SK-N-SH (cell line): ENCODE results near the gene IL12B. TPM values are rescaled to one million over a fixed set of nuclear protein-coding genes. Genes with fewer than 3 reads are reported as not detected.

Experiments used
- CTCF ChIA-PET: fragments of 300-600, 350-600 bp; formaldehyde crosslinking; extraction: SDS; loops from one replicate; lab custom pipeline; 2021; lab: Yijun Ruan, JAX
- POLR2A ChIA-PET: fragments of 350-600 bp; sonication (Branson Sonifier 250); formaldehyde crosslinking; extraction: SDS; loops from one replicate; lab custom pipeline; 2020; ENCODE audit warnings: antibody characterized with exemption, inconsistent platforms; lab: Yijun Ruan, JAX
- DNase-seq: peaks from one replicate; pipeline ENCODE4 v3.0.0; 2012
- H2AFZ ChIP-seq: fragments of 200-600 bp; sonication (generic); 2 replicates; pipeline ENCODE4 v1.8.1; 2016; ENCODE audit warnings: antibody characterized with exemption, mild to moderate bottlenecking, low read depth
- H3F3A ChIP-seq: fragments of 200-600 bp; sonication (generic); replicated peaks from 2 replicates; pipeline ENCODE3; 2016; ENCODE audit warnings: antibody characterized with exemption, mild to moderate bottlenecking; ENCODE audit not compliant: insufficient read depth
- H3K27ac ChIP-seq, 2 experiments: fragments of 200-500 bp in 1 of 2; fragments of 200-600 bp in 1 of 2; sonication (Bioruptor generic) in 1 of 2; sonication (generic), shearing (Covaris generic) in 1 of 2; 2 replicates each; pipeline versions ENCODE4 v1.5.1 to v1.6.1; 2014 to 2016; ENCODE audit warnings: low read depth in 2 of 2, inconsistent platforms in 1 of 2, low read length in 1 of 2, mild to moderate bottlenecking in 1 of 2, mixed read lengths in 1 of 2
- H3K27me3 ChIP-seq: fragments of 200-600 bp; sonication (generic), shearing (Covaris generic); 2 replicates; pipeline ENCODE4 v1.6.1; 2016; ENCODE audit warnings: mixed run types; ENCODE audit not compliant: insufficient read depth
- H3K36me3 ChIP-seq, 2 experiments: fragments of 200-500 bp in 1 of 2; fragments of 200-600 bp in 1 of 2; sonication (Bioruptor generic) in 1 of 2; sonication (generic) in 1 of 2; replicated peaks in 1 of 2; 2 replicates each; pipeline versions ENCODE3 to v1.5.1; 2014 to 2016; ENCODE audit warnings: low read length in 1 of 2, mild to moderate bottlenecking in 1 of 2; ENCODE audit not compliant: insufficient read depth in 2 of 2, control insufficient read depth in 1 of 2
- H3K4me1 ChIP-seq, 2 experiments: fragments of 200-500 bp in 1 of 2; fragments of 200-600 bp in 1 of 2; sonication (Bioruptor generic) in 1 of 2; sonication (generic), shearing (Covaris generic) in 1 of 2; 2 replicates each; pipeline versions ENCODE4 v1.5.1 to v1.6.1; 2014 to 2016; ENCODE audit warnings: low read depth in 1 of 2, low read length in 1 of 2, mixed run types in 1 of 2; ENCODE audit not compliant: insufficient read depth in 2 of 2, control insufficient read depth in 1 of 2
- H3K4me2 ChIP-seq: fragments of 200-600 bp; sonication (generic), shearing (Covaris generic); 2 replicates; pipeline ENCODE4 v1.6.1; 2017; ENCODE audit warnings: mixed run types
- H3K4me3 ChIP-seq, 2 experiments: fragments of 200-500 bp in 1 of 2; fragments of 200-600 bp in 1 of 2; sonication (Bioruptor generic) in 1 of 2; sonication (generic), shearing (Covaris generic) in 1 of 2; 2 replicates each; pipeline versions ENCODE4 v1.5.1 to v1.8.1; 2014 to 2016; ENCODE audit warnings: low read depth in 2 of 2, inconsistent platforms in 1 of 2, low read length in 1 of 2, mild to moderate bottlenecking in 1 of 2, mixed read lengths in 1 of 2, moderate library complexity in 1 of 2
- H3K79me2 ChIP-seq: fragments of 200-600 bp; sonication (generic); 2 replicates; pipeline ENCODE4 v1.8.1; 2017; ENCODE audit warnings: mild to moderate bottlenecking; ENCODE audit not compliant: insufficient read depth
- H3K9ac ChIP-seq: fragments of 200-600 bp; sonication (generic); 2 replicates; pipeline ENCODE4 v1.6.1; 2017; ENCODE audit warnings: mixed run types
- H3K9me2 ChIP-seq: fragments of 200-600 bp; sonication (generic); 2 replicates; pipeline ENCODE4 v1.6.1; 2017; ENCODE audit warnings: mixed run types
- H3K9me3 ChIP-seq: fragments of 200-600 bp; sonication (generic); 2 replicates; pipeline ENCODE4 v1.6.1; 2017; ENCODE audit warnings: mixed run types, mild to moderate bottlenecking, moderate library complexity
- H4K20me1 ChIP-seq: fragments of 200-600 bp; sonication (generic); 2 replicates; pipeline ENCODE4 v1.6.1; 2017; ENCODE audit warnings: mild to moderate bottlenecking, mixed run types; ENCODE audit not compliant: insufficient read depth
- ELF1 ChIP-seq: IDR thresholded peaks from 2 replicates; pipeline ENCODE4 v1.4.0; 2012
- FOSL2 ChIP-seq: IDR thresholded peaks from 2 replicates; pipeline ENCODE4 v1.4.0; 2012; ENCODE audit warnings: low read depth, mild to moderate bottlenecking, moderate library complexity, borderline replicate concordance
- FOXM1 ChIP-seq: IDR thresholded peaks from 2 replicates; pipeline ENCODE4 v1.4.0; 2012; ENCODE audit warnings: low read depth, mild to moderate bottlenecking
- MAX ChIP-seq: IDR thresholded peaks from 2 replicates; pipeline ENCODE4 v1.4.0; 2012; ENCODE audit warnings: low read depth
- MEF2A ChIP-seq: IDR thresholded peaks from 2 replicates; pipeline ENCODE4 v1.4.0; 2012; ENCODE audit warnings: low read depth, borderline replicate concordance
- NRF1 ChIP-seq: IDR thresholded peaks from 2 replicates; pipeline ENCODE4 v1.6.1; 2012; ENCODE audit warnings: low read depth, mild to moderate bottlenecking, low read length
- PBX3 ChIP-seq: IDR thresholded peaks from 2 replicates; pipeline ENCODE4; 2012
- RCOR1 ChIP-seq: fragments of 150-350 bp; IDR thresholded peaks from 2 replicates; pipeline ENCODE4 v1.6.1; 2017; ENCODE audit warnings: antibody characterized with exemption, low read length
- RXRA ChIP-seq: IDR thresholded peaks from 2 replicates; pipeline ENCODE4 v1.4.0; 2012; ENCODE audit warnings: low read depth, mild to moderate bottlenecking, borderline replicate concordance
- SIN3A ChIP-seq: IDR thresholded peaks from 2 replicates; pipeline ENCODE4 v1.6.1; 2012; ENCODE audit warnings: low read depth, mild to moderate bottlenecking, low read length, moderate library complexity, borderline replicate concordance
- SMC3 ChIP-seq: IDR thresholded peaks from 2 replicates; pipeline ENCODE4 v1.6.1; 2012; ENCODE audit warnings: low read depth, low read length, improper control_type of control experiment
- TAF1 ChIP-seq: IDR thresholded peaks from 2 replicates; pipeline ENCODE4 v1.6.1; 2012; ENCODE audit warnings: low read depth, mild to moderate bottlenecking, low read length, moderate library complexity, borderline replicate concordance
- USF2 ChIP-seq: fragments of 150-350 bp; IDR thresholded peaks from 2 replicates; pipeline ENCODE4 v1.6.1; 2017; ENCODE audit warnings: antibody characterized with exemption, low read length, low read depth, borderline replicate concordance
- ZBTB33 ChIP-seq: IDR thresholded peaks from 2 replicates; pipeline ENCODE4 v1.4.0; 2012; ENCODE audit warnings: low read depth, borderline replicate concordance
- WGBS: methylation state at CpG from one replicate; pipeline ENCODE4 v1.1.6; 2017; ENCODE audit warnings: low lambda C conversion rate; 5-methylcytosine and 5-hydroxymethylcytosine counted together
- polyA plus RNA-seq, 3 experiments: library from polyadenylated mRNA; depleted of rRNA; stranded (reverse); fragments of >200 nt; gene quantifications; 2 replicates each; pipeline ENCODE4 v1.2.3, GENCODE V29; 2012
- TF ChIP-seq, protein P1 (sequence below): IDR thresholded peaks from 2 replicates; pipeline ENCODE4 v1.6.1; 2012; ENCODE audit warnings: mild to moderate bottlenecking, low read depth, low read length, moderate library complexity
- TF ChIP-seq, protein P2 (sequence below): IDR thresholded peaks from 2 replicates; pipeline ENCODE4 v1.4.0; 2012; ENCODE audit warnings: low read depth, borderline replicate concordance
- TF ChIP-seq, protein P3 (sequence below): fragments of 200-600 bp; sonication (generic); IDR thresholded peaks from 2 replicates; pipeline ENCODE4 v1.6.1; 2017; ENCODE audit warnings: antibody characterized with exemption, mild to moderate bottlenecking, moderate library complexity

IL12B gene
- polyA plus RNA-seq, 1 of the 3 experiments (the other 2 are of a cell fraction): not detected

GRCh38 chr5:159333545-159333925, 3.2 kb upstream of the IL12B start:
- POLR2A ChIA-PET: no interaction called here
- H3K36me3 ChIP-seq: no peaks in the 10 kb centered on the region
- no peak for DNase-seq

More at GRCh38 chr5:159333545-159333925, 3.2 kb upstream of the IL12B start:
- CTCF ChIA-PET: interaction anchor here (1.2 to 4.7 kb wide), 2 partner anchors 9 to 15 kb away, joined by 4 to 41 read pairs; no protein-coding TSS in a partner anchor
- Histone ChIP-seq H3F3A (peaks cover 14% of the 10 kb centered on the region), H3K4me3 (no peak overlapping the region), H3K4me1 (peaks cover 3 to 7% of the 10 kb centered on the region in 2 experiments; a peak in 1 of 4 replicates), H4K20me1 (no peaks in the 10 kb centered on the region), H3K79me2 (no peaks in the 10 kb centered on the region), H3K27me3 (no peaks in the 10 kb centered on the region), H2AFZ (no peak overlapping the region), H3K9me2 (no peaks in the 10 kb centered on the region), H3K4me2 (no peak overlapping the region), H3K9me3 (no peaks in the 10 kb centered on the region), H3K27ac (no peak overlapping the region), H3K9ac (no peak overlapping the region)
- TF ChIP-seq MAX: no peak
- TF ChIP-seq FOSL2: no peak
- no peak for TF ChIP-seq NRF1
- no peak for TF ChIP-seq RXRA
- TF ChIP-seq USF2: no peak
- TF ChIP-seq ELF1: no peak
- TF ChIP-seq SIN3A: no peak
- TF ChIP-seq MEF2A: no peak
- no peak for TF ChIP-seq PBX3
- no peak for TF ChIP-seq TAF1
- TF ChIP-seq, protein P1, sequence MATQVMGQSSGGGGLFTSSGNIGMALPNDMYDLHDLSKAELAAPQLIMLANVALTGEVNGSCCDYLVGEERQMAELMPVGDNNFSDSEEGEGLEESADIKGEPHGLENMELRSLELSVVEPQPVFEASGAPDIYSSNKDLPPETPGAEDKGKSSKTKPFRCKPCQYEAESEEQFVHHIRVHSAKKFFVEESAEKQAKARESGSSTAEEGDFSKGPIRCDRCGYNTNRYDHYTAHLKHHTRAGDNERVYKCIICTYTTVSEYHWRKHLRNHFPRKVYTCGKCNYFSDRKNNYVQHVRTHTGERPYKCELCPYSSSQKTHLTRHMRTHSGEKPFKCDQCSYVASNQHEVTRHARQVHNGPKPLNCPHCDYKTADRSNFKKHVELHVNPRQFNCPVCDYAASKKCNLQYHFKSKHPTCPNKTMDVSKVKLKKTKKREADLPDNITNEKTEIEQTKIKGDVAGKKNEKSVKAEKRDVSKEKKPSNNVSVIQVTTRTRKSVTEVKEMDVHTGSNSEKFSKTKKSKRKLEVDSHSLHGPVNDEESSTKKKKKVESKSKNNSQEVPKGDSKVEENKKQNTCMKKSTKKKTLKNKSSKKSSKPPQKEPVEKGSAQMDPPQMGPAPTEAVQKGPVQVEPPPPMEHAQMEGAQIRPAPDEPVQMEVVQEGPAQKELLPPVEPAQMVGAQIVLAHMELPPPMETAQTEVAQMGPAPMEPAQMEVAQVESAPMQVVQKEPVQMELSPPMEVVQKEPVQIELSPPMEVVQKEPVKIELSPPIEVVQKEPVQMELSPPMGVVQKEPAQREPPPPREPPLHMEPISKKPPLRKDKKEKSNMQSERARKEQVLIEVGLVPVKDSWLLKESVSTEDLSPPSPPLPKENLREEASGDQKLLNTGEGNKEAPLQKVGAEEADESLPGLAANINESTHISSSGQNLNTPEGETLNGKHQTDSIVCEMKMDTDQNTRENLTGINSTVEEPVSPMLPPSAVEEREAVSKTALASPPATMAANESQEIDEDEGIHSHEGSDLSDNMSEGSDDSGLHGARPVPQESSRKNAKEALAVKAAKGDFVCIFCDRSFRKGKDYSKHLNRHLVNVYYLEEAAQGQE: no peak
- TF ChIP-seq, protein P2, sequence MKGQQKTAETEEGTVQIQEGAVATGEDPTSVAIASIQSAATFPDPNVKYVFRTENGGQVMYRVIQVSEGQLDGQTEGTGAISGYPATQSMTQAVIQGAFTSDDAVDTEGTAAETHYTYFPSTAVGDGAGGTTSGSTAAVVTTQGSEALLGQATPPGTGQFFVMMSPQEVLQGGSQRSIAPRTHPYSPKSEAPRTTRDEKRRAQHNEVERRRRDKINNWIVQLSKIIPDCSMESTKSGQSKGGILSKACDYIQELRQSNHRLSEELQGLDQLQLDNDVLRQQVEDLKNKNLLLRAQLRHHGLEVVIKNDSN: no peak
- TF ChIP-seq, protein P3, sequence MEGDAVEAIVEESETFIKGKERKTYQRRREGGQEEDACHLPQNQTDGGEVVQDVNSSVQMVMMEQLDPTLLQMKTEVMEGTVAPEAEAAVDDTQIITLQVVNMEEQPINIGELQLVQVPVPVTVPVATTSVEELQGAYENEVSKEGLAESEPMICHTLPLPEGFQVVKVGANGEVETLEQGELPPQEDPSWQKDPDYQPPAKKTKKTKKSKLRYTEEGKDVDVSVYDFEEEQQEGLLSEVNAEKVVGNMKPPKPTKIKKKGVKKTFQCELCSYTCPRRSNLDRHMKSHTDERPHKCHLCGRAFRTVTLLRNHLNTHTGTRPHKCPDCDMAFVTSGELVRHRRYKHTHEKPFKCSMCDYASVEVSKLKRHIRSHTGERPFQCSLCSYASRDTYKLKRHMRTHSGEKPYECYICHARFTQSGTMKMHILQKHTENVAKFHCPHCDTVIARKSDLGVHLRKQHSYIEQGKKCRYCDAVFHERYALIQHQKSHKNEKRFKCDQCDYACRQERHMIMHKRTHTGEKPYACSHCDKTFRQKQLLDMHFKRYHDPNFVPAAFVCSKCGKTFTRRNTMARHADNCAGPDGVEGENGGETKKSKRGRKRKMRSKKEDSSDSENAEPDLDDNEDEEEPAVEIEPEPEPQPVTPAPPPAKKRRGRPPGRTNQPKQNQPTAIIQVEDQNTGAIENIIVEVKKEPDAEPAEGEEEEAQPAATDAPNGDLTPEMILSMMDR: no peak
- no peak for TF ChIP-seq ZBTB33
- no peak for TF ChIP-seq SMC3
- TF ChIP-seq FOXM1: no peak
- no peak for TF ChIP-seq RCOR1
- whole genome bisulfite sequencing: 100% methylated on average over 1 of the region's 1 CpG
